Mesothelial cell of epicardium (in vitro differentiated cells): Measurements from ENCODE around the gene AK6. TPM values are rescaled to one million over a fixed set of nuclear protein-coding genes. Genes with fewer than 3 reads are reported as not detected.

ENCODE experiments used
- DNase-seq, 2 experiments: peaks; one replicate each; pipeline ENCODE4 v3.0.0; 2021; ENCODE audit warnings: low spot score in 2 of 2; ENCODE audit not compliant: unreplicated experiment in 2 of 2
- H3K27ac Mint-ChIP-seq: 2 replicates; pipeline ENCODE4 v1.8.0; 2021; ENCODE audit warnings: mixed read lengths
- H3K27me3 Mint-ChIP-seq: 2 replicates; pipeline ENCODE4 v1.8.0; 2021; ENCODE audit warnings: low read depth, mixed read lengths
- H3K36me3 Mint-ChIP-seq: 2 replicates; pipeline ENCODE4 v1.8.0; 2021; ENCODE audit warnings: mixed read lengths
- H3K4me1 Mint-ChIP-seq: 2 replicates; pipeline ENCODE4 v1.8.0; 2021; ENCODE audit warnings: mixed read lengths
- H3K4me3 Mint-ChIP-seq: 2 replicates; pipeline ENCODE4 v1.8.0; 2021; ENCODE audit warnings: mild to moderate bottlenecking, moderate library complexity, mixed read lengths
- H3K9me3 Mint-ChIP-seq: 2 replicates; pipeline ENCODE4 v1.8.0; 2021; ENCODE audit warnings: mixed read lengths
- total RNA-seq: library from RNA; stranded (reverse); gene quantifications from 3 replicates; pipeline ENCODE4 v1.2.1, GENCODE V29; 2021
- TF ChIP-seq, protein P1 (sequence below): fragments of 200-600 bp; sonication (generic); IDR thresholded peaks from one replicate; pipeline ENCODE4 v1.5.0; 2021; ENCODE audit warnings: antibody characterized with exemption; ENCODE audit not compliant: unreplicated experiment

The AK6 gene
- total RNA-seq, 1 donor from 2014 or later, result 28.3 TPM

DNA sequence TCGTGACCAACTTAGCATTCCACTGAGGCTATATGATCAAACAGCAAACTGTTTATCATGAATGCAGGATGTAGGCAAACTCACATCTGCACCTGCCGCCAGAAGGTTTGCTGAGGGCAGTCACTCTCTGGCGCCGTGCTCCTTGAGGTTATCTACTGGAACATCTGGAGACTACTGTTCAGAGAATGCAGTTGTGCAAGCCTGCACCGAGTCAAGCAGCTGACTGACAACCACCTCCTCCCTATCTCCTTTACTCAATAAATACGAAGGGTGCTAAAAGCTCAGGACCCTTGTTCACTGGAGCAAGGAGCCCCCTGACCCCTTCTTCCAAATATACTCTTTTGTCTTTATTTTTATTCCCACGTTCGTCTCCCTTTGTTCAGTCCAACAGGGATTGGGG is 63.8 kb downstream of the AK6 start:
- Mint-ChIP-seq H3K9me3 (peaks cover 18% of the 10 kb centered on the region), H3K27me3 (no peaks in the 10 kb centered on the region), H3K27ac (no peak overlapping the region), H3K36me3 (peaks cover 31% of the 10 kb centered on the region), H3K4me3 (no peak overlapping the region), H3K4me1 (no peaks in the 10 kb centered on the region)
- no peak for DNase-seq
- TF ChIP-seq, protein P1, sequence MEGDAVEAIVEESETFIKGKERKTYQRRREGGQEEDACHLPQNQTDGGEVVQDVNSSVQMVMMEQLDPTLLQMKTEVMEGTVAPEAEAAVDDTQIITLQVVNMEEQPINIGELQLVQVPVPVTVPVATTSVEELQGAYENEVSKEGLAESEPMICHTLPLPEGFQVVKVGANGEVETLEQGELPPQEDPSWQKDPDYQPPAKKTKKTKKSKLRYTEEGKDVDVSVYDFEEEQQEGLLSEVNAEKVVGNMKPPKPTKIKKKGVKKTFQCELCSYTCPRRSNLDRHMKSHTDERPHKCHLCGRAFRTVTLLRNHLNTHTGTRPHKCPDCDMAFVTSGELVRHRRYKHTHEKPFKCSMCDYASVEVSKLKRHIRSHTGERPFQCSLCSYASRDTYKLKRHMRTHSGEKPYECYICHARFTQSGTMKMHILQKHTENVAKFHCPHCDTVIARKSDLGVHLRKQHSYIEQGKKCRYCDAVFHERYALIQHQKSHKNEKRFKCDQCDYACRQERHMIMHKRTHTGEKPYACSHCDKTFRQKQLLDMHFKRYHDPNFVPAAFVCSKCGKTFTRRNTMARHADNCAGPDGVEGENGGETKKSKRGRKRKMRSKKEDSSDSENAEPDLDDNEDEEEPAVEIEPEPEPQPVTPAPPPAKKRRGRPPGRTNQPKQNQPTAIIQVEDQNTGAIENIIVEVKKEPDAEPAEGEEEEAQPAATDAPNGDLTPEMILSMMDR, result no peak

Other genes starting within 250 kb of the AK6 start
- 55.3 to 62.7 TPM (median 60.5 TPM) in 3 replicates for gene CCNB1, start 202.4 kb downstream of the AK6 start, total RNA-seq
- gene CENPH, start 179.9 kb downstream of the AK6 start, total RNA-seq, result 14.8 to 15.3 TPM (median 15.1 TPM) in 3 replicates
- gene CDK7, start 134.6 kb downstream of the AK6 start, total RNA-seq, result 25.1 to 26.5 TPM (median 26.4 TPM) in 3 replicates
- 9.0 to 9.7 TPM (median 9.1 TPM) in 3 replicates for gene CCDC125, start 36.7 kb downstream of the AK6 start, total RNA-seq
- gene TAF9, start within 50 bp of the AK6 start, total RNA-seq, result 47.1 to 50.4 TPM (median 49.0 TPM) in 3 replicates
- 31.6 to 33.4 TPM (median 33.2 TPM) in 3 replicates for gene RAD17, start 298 bp upstream of the AK6 start, total RNA-seq
- 18.8 to 20.0 TPM (median 19.6 TPM) in 3 replicates for gene MARVELD2, start 45.6 kb upstream of the AK6 start, total RNA-seq
- 36.1 to 37.8 TPM (median 37.0 TPM) in 3 replicates for gene OCLN, start 123.3 kb upstream of the AK6 start, total RNA-seq
- 41.8 to 46.2 TPM (median 46.0 TPM) in 3 replicates for gene GTF2H2C, start 190.7 kb upstream of the AK6 start, total RNA-seq